Measurements from ENCODE around the gene ZNF37A. TPM values are rescaled to one million over a fixed set of nuclear protein-coding genes. Genes with fewer than 3 reads are reported as not detected.

ZNF37A gene
- total RNA-seq, 4 donors from 2014 or later, result 20.9 to 45.2 (median 25.2) TPM

- no peak for DNase-seq
- Histone ChIP-seq H3K27me3 (no peaks in the 10 kb centered on the region), H3K36me3 (peaks cover 46 to 54% of the 10 kb centered on the region in 2 donors), H3K4me1 (no peaks in the 10 kb centered on the region), H3K4me3 (replicated peaks in 1 of 3) (no peak overlapping the region), H3K27ac (no peak overlapping the region), H3K9me3 (peaks cover 3% of the 10 kb centered on the region)
- 94 to 97% methylated on average over 3 of the region's 3 CpGs for WGBS, 2 donors
- intact Hi-C loops (cut with DNase I), result no loop called here
- no peak for TF ChIP-seq CTCF (IDR thresholded peaks at IDR 0.05)
- TF ChIP-seq POLR2A (IDR thresholded peaks at IDR 0.05), result no peak
These were observed 24.1 kb downstream of the ZNF37A start for GRCh38 chr10:38118072-38118807.

GRCh38 chr10:38119038-38119437, 24.9 kb downstream of the ZNF37A start:
- H3K4me3 ChIP-seq (replicated peaks in 1 of 3), result no peak overlapping the region
- no peaks in the 10 kb centered on the region for H3K4me1 ChIP-seq
- peaks cover 3% of the 10 kb centered on the region for H3K9me3 ChIP-seq
- H3K27ac ChIP-seq, result no peak overlapping the region
- no peak for TF ChIP-seq CTCF (IDR thresholded peaks at IDR 0.05)
- no peak for TF ChIP-seq POLR2A (IDR thresholded peaks at IDR 0.05)
- intact Hi-C loops (cut with DNase I), result no loop called here
- no peaks in the 10 kb centered on the region for H3K27me3 ChIP-seq
- 97 to 100% methylated on average over 1 of the region's 1 CpG for WGBS, 2 donors
- peaks cover 46% of the 10 kb centered on the region in 2 donors for H3K36me3 ChIP-seq
- no peak for DNase-seq

- H3K9me3 ChIP-seq, result no peaks in the 10 kb centered on the region
These were observed 33.7 kb downstream of the ZNF37A start for GRCh38 chr10:38127812-38128211.

GRCh38 chr10:38143587-38143986, 49.5 kb downstream of the ZNF37A start:
- no peak overlapping the region for H3K27ac ChIP-seq
- 100% methylated on average over 1 of the region's 1 CpG for WGBS, 2 donors
- no peaks in the 10 kb centered on the region for H3K36me3 ChIP-seq
- H3K9me3 ChIP-seq, result no peaks in the 10 kb centered on the region
- intact Hi-C loops (cut with DNase I), result no loop called here
- TF ChIP-seq CTCF (IDR thresholded peaks at IDR 0.05), result no peak
- TF ChIP-seq POLR2A (IDR thresholded peaks at IDR 0.05), result no peak
- no peaks in the 10 kb centered on the region for H3K4me1 ChIP-seq
- no peak for DNase-seq
- H3K4me3 ChIP-seq (replicated peaks in 1 of 3), result no peak overlapping the region
- no peaks in the 10 kb centered on the region for H3K27me3 ChIP-seq

More at GRCh38 chr10:38127812-38128211, 33.7 kb downstream of the ZNF37A start:
- no peaks in the 10 kb centered on the region for H3K36me3 ChIP-seq
- 93 to 99% methylated on average over 2 of the region's 2 CpGs for WGBS, 2 donors
- H3K4me3 ChIP-seq (replicated peaks in 1 of 3), result no peak overlapping the region
- no peak for DNase-seq
- intact Hi-C loops (cut with DNase I), result no loop called here
- TF ChIP-seq POLR2A (IDR thresholded peaks at IDR 0.05) (no peak), CTCF (IDR thresholded peaks at IDR 0.05) (no peak)
- H3K4me1 ChIP-seq, result no peaks in the 10 kb centered on the region
- no peak overlapping the region for H3K27ac ChIP-seq
- H3K27me3 ChIP-seq, result no peaks in the 10 kb centered on the region

GRCh38 chr10:38146579-38147333, 52.6 kb downstream of the ZNF37A start:
- TF ChIP-seq POLR2A (IDR thresholded peaks at IDR 0.05) (no peak), CTCF (IDR thresholded peaks at IDR 0.05) (no peak)
- Histone ChIP-seq H3K27me3 (no peaks in the 10 kb centered on the region), H3K9me3 (no peaks in the 10 kb centered on the region), H3K36me3 (no peaks in the 10 kb centered on the region), H3K4me3 (replicated peaks in 1 of 3) (no peak overlapping the region), H3K27ac (no peak overlapping the region), H3K4me1 (no peaks in the 10 kb centered on the region)
- intact Hi-C loops (cut with DNase I), result no loop called here
- no peak for DNase-seq
- WGBS, 2 donors, result 85% methylated on average over 11 of the region's 11 CpGs
